C4-2B (cell line): Measurements from ENCODE around the gene ATG4B.

Source experiments
- CTCF ChIP-seq: fragments of 450-650 bp; conservative IDR thresholded peaks from 2 replicates; pipeline ENCODE4 v1.5.1; 2017; ENCODE audit warnings: mild to moderate bottlenecking
- ZFX ChIP-seq: fragments of 450-650 bp; IDR thresholded peaks from 2 replicates; pipeline ENCODE4 v1.6.1; 2017

DNA sequence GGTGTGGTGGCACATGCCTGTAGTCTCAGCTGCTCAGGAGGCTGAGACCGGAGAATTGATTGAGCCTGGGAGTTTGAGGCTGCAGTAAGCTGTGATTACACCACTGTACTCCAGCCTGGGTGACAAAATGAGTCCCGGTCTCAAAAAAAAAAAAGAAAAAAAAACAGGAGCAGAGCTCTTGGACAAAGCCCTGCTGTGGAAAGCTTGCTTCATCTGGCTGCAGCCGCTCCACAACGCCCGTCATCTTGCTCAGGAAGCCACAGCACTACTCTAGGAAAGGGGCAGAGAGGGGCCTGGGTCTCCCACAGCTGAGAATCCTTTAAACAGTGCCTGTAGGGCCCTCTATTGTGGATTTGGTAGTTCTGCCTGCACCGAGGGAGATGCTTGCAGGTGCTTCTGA lies 11.0 kb downstream of the ATG4B start:
- TF ChIP-seq CTCF (no peak), ZFX (no peak)
